B cell (primary cell): Measurements from ENCODE around the gene AZIN2.
A peak's percentile ranks its signal among the peaks of the same experiment; 100 is the strongest.

Source experiments
- CTCF ChIP-seq: fragments of 200-600 bp; IDR thresholded peaks from one replicate; pipeline ENCODE4 v1.8.0; 2022; ENCODE audit warnings: antibody characterized with exemption, mild to moderate bottlenecking
- EZH2 ChIP-seq: IDR thresholded peaks from 2 replicates; pipeline ENCODE4 v1.6.1; 2012; ENCODE audit warnings: borderline replicate concordance, low read depth, mild to moderate bottlenecking, moderate library complexity, low read length; ENCODE audit not compliant: insufficient read depth, poor library complexity, severe bottlenecking

- TF ChIP-seq CTCF: peak; percentile 90
- no peak for TF ChIP-seq EZH2
Observed at GRCh38 chr1:33094971-33095604, 14.1 kb downstream of the AZIN2 start.
